Activated naive CD4-positive, alpha-beta T cell treated with anti-CD3 and anti-CD28 coated beads, Interleukin-2, amount 50 U/mL, for 24 hours (primary cell): Measurements from ENCODE around the gene ARID1B.
A peak's percentile ranks its signal among the peaks of the same experiment; 100 is the strongest.
"Not testable (repeated sequence)": the region's sequence is repeated elsewhere in the genome, so short reads cannot be mapped to it uniquely, and the experiment has no call there.

Experiments
- H3K27ac Mint-ChIP-seq: one replicate; pipeline ENCODE4 v1.8.0; 2021; ENCODE audit warnings: mild to moderate bottlenecking, mixed read lengths
- H3K27me3 Mint-ChIP-seq: one replicate; pipeline ENCODE4 v1.8.0; 2021; ENCODE audit warnings: mixed read lengths
- H3K36me3 Mint-ChIP-seq: one replicate; pipeline ENCODE4 v1.8.0; 2021; ENCODE audit warnings: mixed read lengths
- H3K4me1 Mint-ChIP-seq: one replicate; pipeline ENCODE4 v1.8.0; 2021; ENCODE audit warnings: mixed read lengths
- H3K4me3 Mint-ChIP-seq: one replicate; pipeline ENCODE4 v1.8.0; 2021; ENCODE audit warnings: mild to moderate bottlenecking, mixed read lengths
- H3K9me3 Mint-ChIP-seq: one replicate; pipeline ENCODE4 v1.8.0; 2021; ENCODE audit warnings: mixed read lengths

The ARID1B gene

GRCh38 chr6:157025437-157025836, 248.3 kb downstream of the ARID1B start:
- Mint-ChIP-seq H3K27ac (no peak overlapping the region), H3K27me3 (no peaks in the 10 kb centered on the region), H3K9me3 (no peaks in the 10 kb centered on the region), H3K36me3 (no peaks in the 10 kb centered on the region), H3K4me1 (peaks cover 62% of the 10 kb centered on the region), H3K4me3 (no peak overlapping the region)

GRCh38 chr6:157029980-157030690, 253.0 kb downstream of the ARID1B start:
- H3K36me3 Mint-ChIP-seq, result no peaks in the 10 kb centered on the region
- no peak overlapping the region for H3K27ac Mint-ChIP-seq
- no peak overlapping the region for H3K4me3 Mint-ChIP-seq

DNA sequence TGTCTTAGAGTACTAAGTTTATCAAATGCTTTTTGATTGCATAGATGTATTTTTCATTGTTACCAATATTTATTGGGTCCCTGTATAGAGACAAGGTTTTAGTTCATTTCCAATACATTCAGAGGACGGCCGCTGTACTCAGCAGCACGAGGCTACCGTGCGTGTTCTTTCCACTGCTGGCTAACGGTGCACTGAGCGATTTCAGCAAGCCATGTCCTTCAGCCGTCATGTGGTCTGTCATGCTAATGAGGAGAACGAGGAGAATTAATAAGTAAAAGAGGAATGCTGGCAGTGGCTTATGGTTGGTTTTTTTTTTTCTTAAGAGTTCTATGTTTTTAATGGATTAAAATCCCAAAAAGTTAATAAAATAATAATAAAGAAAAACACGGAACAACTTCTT, 253.6 kb downstream of the ARID1B start:
- Mint-ChIP-seq H3K27ac (no peak overlapping the region), H3K4me3 (no peak overlapping the region), H3K9me3 (no peaks in the 10 kb centered on the region), H3K27me3 (no peaks in the 10 kb centered on the region), H3K36me3 (no peaks in the 10 kb centered on the region), H3K4me1 (peaks cover 58% of the 10 kb centered on the region)

More at GRCh38 chr6:157029980-157030690, 253.0 kb downstream of the ARID1B start:
- H3K27me3 Mint-ChIP-seq, result no peaks in the 10 kb centered on the region
- no peaks in the 10 kb centered on the region for H3K9me3 Mint-ChIP-seq
- peaks cover 64% of the 10 kb centered on the region for H3K4me1 Mint-ChIP-seq

GRCh38 chr6:157032923-157033322, 255.7 kb downstream of the ARID1B start:
- Mint-ChIP-seq H3K36me3 (no peaks in the 10 kb centered on the region), H3K27me3 (no peaks in the 10 kb centered on the region), H3K27ac (no peak overlapping the region)

GRCh38 chr6:157033428-157034140, 256.4 kb downstream of the ARID1B start:
- Mint-ChIP-seq H3K9me3 (no peaks in the 10 kb centered on the region), H3K4me3 (peak overlapping the region; percentile 99), H3K27ac (peak overlapping the region; percentile 99), H3K4me1 (peaks cover 41% of the 10 kb centered on the region), H3K36me3 (no peaks in the 10 kb centered on the region), H3K27me3 (no peaks in the 10 kb centered on the region)

More at GRCh38 chr6:157032923-157033322, 255.7 kb downstream of the ARID1B start:
- Mint-ChIP-seq H3K9me3 (no peaks in the 10 kb centered on the region), H3K4me1 (peaks cover 43% of the 10 kb centered on the region), H3K4me3 (peak overlapping the region; percentile 99)

DNA sequence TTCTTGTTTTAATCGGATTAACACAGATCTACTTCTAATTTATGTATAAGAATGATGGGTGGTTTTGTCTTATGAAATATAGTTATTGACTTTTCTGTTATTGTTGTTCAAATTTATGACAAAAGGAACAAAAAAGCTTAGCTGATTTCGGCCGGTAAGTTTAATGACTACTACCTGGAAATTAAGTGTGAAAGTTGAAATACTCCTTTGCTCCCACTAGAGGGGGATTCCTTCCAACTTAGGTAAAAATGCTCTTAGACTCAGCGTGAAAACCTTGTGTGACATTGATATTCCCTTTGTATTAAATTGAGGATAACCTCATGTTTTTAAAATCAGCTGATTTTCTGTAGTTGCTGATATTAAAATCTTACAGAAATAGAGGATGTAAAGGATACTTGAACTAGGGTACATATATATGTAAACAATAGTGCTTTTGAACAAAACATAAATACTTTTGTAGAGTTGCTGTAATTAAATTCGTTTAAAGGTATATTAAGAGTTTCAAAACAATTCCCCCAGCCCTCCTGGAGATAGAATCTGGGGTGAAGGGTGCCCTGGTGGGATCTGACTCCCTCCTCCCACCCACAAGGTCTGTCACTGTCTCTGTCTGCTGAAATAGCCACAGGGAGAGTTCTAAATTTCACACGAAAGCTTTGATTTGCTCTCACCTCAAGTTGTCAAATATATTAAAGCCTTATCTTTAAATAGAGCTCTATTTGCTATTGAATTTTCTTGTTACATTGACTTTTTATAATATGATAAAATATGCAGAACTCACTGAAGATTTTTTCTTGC, 257.5 kb downstream of the ARID1B start:
- peak overlapping the region; percentile 63 for H3K27ac Mint-ChIP-seq
- H3K9me3 Mint-ChIP-seq, result no peaks in the 10 kb centered on the region
- no peaks in the 10 kb centered on the region for H3K36me3 Mint-ChIP-seq
- H3K4me3 Mint-ChIP-seq, result peak overlapping the region; percentile 99
- H3K27me3 Mint-ChIP-seq, result no peaks in the 10 kb centered on the region
- peaks cover 36% of the 10 kb centered on the region for H3K4me1 Mint-ChIP-seq

- H3K27me3 Mint-ChIP-seq, result no peaks in the 10 kb centered on the region
- no peaks in the 10 kb centered on the region for H3K36me3 Mint-ChIP-seq
- peaks cover 35% of the 10 kb centered on the region for H3K4me1 Mint-ChIP-seq
- H3K9me3 Mint-ChIP-seq, result no peaks in the 10 kb centered on the region
- no peak overlapping the region for H3K27ac Mint-ChIP-seq
- no peak overlapping the region for H3K4me3 Mint-ChIP-seq
These were observed 258.4 kb downstream of the ARID1B start for GRCh38 chr6:157035546-157035945.

DNA sequence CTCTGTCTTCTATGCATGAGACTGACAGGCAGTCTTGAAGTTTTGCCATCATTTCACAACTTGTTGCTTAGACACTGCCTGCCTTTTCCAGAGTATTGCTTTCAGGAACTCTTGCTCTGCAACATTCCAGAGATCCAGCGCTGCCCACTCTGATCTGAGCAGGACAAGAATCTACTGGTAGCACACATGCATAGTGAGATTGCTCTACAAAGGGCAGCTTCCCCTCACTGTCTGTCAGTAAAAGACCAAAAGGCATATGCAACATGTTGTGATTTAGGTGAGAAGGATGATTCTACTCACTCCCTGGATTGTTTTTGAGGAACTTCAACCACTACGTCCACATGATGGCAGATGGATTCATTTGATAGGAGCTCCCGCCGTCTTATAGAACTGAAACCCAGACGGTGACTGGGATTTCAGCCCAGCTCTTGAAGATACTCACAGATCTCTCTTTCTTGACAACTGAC, 259.1 kb downstream of the ARID1B start:
- H3K36me3 Mint-ChIP-seq, result no peaks in the 10 kb centered on the region
- H3K27ac Mint-ChIP-seq, result no peak overlapping the region
- no peak overlapping the region for H3K4me3 Mint-ChIP-seq
- peaks cover 31% of the 10 kb centered on the region for H3K4me1 Mint-ChIP-seq
- no peaks in the 10 kb centered on the region for H3K27me3 Mint-ChIP-seq
- H3K9me3 Mint-ChIP-seq, result no peaks in the 10 kb centered on the region

GRCh38 chr6:157037165-157037564, 260.0 kb downstream of the ARID1B start:
- Mint-ChIP-seq H3K27me3 (no peaks in the 10 kb centered on the region), H3K27ac (no peak overlapping the region), H3K36me3 (peaks cover 4% of the 10 kb centered on the region), H3K4me3 (no peak overlapping the region), H3K4me1 (peaks cover 30% of the 10 kb centered on the region), H3K9me3 (no peaks in the 10 kb centered on the region)

GRCh38 chr6:157038610-157039009, 261.4 kb downstream of the ARID1B start:
- Mint-ChIP-seq H3K9me3 (no peaks in the 10 kb centered on the region), H3K27me3 (no peaks in the 10 kb centered on the region), H3K36me3 (peaks cover 4% of the 10 kb centered on the region), H3K4me1 (peaks cover 23% of the 10 kb centered on the region), H3K4me3 (no peak overlapping the region), H3K27ac (no peak overlapping the region)

DNA sequence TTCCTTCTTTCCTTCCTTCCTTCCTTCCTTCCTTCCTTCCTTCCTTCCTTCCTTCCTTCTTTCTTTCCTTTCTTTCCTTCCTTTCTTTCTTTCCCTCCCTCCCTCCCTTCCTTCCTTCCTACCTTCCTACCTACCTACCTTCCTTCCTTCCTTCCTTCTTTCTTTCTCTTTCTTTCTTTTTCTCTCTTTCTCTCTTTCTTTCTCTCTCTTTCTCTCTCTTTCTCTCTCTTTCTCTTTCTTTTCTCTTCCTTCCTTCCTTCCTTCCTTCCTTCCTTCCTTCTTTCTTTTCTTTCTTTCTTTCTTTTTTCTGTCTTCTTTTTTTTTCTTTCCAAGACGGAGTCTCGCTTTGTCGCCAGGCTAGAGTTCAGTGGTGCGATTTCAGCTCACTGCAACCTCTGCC, 262.5 kb downstream of the ARID1B start:
- H3K27ac Mint-ChIP-seq, H3K4me3 Mint-ChIP-seq, H3K36me3 Mint-ChIP-seq, H3K27me3 Mint-ChIP-seq, H3K9me3 Mint-ChIP-seq: not testable (repeated sequence)
- peaks cover 18% of the 10 kb centered on the region for H3K4me1 Mint-ChIP-seq

- H3K4me3 Mint-ChIP-seq, result no peak overlapping the region
- no peak overlapping the region for H3K27ac Mint-ChIP-seq
These were observed 263.0 kb downstream of the ARID1B start for GRCh38 chr6:157040191-157040590.

DNA sequence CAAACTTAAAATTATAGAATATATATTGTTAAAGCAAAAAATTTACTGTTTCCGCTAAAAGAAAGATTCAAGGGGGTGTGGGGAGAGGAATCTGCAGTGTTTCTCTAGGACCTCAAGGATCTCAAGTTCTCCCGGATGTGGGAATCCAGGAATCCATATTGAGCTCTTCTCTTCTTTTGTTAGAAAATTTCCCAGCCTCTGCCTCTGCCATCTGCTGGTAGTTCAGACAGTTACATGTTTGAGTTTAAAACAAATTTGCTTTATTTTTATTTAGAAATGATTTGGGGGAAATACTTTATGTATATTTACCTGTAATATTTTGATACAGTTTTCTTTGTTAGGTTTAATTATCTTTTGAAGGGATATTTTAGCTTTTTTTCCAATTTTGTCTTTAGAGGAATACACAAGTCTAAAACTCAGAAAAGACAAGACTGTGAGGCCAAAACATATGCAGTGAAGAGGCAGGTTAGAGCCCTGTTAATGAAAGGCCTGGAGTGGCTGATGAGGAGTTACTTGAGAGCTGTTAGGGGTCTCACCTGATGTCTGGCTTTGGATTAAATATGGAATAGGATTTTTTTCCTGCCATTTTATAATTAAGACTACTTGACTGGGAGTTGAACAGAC, 268.8 kb downstream of the ARID1B start:
- Mint-ChIP-seq H3K27me3 (no peaks in the 10 kb centered on the region), H3K4me1 (peaks cover 30% of the 10 kb centered on the region), H3K9me3 (no peaks in the 10 kb centered on the region), H3K4me3 (no peak overlapping the region), H3K36me3 (peaks cover 4% of the 10 kb centered on the region), H3K27ac (no peak overlapping the region)

More at GRCh38 chr6:157040191-157040590, 263.0 kb downstream of the ARID1B start:
- H3K36me3 Mint-ChIP-seq, result peaks cover 4% of the 10 kb centered on the region
- H3K27me3 Mint-ChIP-seq, result no peaks in the 10 kb centered on the region
- H3K4me1 Mint-ChIP-seq, result peaks cover 15% of the 10 kb centered on the region
- H3K9me3 Mint-ChIP-seq, result no peaks in the 10 kb centered on the region

DNA sequence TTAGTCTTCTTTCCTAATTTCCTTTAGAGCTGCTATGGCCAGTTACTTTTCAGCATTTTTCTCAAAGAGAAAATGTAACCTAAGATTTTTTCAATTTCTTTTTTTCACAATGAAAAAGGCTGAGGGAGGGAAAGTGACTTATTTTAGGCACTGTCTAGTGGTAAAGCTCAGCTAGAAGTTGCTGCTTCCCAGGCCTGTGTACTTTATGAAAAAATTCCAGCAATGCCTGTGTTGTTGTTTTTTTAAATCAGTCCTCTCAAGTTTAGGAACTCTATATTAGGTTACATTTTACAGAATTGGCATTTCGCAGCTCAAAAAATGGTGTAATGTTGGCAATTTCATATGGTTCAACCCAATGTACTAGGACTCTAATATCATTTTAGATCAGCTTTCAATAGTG, 269.6 kb downstream of the ARID1B start:
- Mint-ChIP-seq H3K27ac (no peak overlapping the region), H3K4me3 (no peak overlapping the region), H3K9me3 (no peaks in the 10 kb centered on the region), H3K36me3 (peaks cover 2% of the 10 kb centered on the region), H3K4me1 (peaks cover 33% of the 10 kb centered on the region), H3K27me3 (no peaks in the 10 kb centered on the region)

DNA sequence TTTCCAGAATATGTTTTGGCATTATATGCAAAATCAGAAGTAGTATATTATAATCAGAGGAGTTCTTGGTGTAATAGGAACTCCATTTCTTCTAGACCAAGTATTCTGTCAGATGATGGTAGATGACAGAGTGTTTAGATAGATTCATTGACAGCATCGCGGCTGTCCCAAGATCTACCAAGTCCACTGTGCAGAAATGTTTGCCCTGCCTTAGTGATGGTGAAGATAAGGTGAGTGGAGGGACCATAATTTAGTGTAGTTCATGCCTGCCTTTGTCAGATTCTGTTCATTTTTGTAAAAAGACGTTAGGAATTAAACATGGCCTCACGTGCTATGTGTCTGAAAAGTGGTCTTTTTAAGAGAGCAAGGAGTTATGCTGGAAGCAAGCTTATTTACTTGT, 270.1 kb downstream of the ARID1B start:
- Mint-ChIP-seq H3K27me3 (no peaks in the 10 kb centered on the region), H3K36me3 (no peaks in the 10 kb centered on the region), H3K4me1 (peaks cover 33% of the 10 kb centered on the region), H3K4me3 (no peak overlapping the region), H3K9me3 (no peaks in the 10 kb centered on the region), H3K27ac (no peak overlapping the region)
